TTC549 (cell line): ENCODE measurements around the gene WASF3.

Experiments
- FAIRE-seq: peaks from 2 replicates; lab custom pipeline; 2012; peaks lifted over from hg19 to GRCh38; lab: Jason Lieb, UNC

The WASF3 gene

GRCh38 chr13:26590379-26590778 is 32.9 kb downstream of the WASF3 start:
- FAIRE-seq = no peak

- FAIRE-seq = no peak
Observed at GRCh38 chr13:26590951-26591350, 33.5 kb downstream of the WASF3 start.

- no peak for FAIRE-seq
Observed at GRCh38 chr13:26591672-26592071, 34.2 kb downstream of the WASF3 start.

DNA sequence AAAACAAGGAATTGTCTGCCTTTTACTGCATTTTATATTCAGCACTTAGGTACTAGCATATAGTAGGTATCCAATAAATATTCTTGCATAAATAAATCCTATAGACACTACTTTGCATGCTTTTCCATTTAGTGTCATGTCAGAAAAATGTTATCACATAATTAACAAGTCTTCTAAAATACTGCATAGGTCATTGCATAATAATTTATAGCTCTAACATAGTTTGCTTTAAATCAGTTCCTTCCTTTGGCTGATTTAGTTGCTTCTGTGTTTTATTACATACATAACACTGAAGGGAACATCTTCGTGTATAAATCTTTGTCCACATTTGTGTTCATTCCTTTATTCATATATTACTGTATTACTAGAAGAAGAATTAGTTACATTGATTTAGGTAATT is 36.2 kb downstream of the WASF3 start:
- no peak for FAIRE-seq

GRCh38 chr13:26594363-26594762 is 36.9 kb downstream of the WASF3 start:
- FAIRE-seq = no peak

GRCh38 chr13:26596458-26596857 is 39.0 kb downstream of the WASF3 start:
- FAIRE-seq = no peak

GRCh38 chr13:26599403-26599802 is 41.9 kb downstream of the WASF3 start:
- no peak for FAIRE-seq

DNA sequence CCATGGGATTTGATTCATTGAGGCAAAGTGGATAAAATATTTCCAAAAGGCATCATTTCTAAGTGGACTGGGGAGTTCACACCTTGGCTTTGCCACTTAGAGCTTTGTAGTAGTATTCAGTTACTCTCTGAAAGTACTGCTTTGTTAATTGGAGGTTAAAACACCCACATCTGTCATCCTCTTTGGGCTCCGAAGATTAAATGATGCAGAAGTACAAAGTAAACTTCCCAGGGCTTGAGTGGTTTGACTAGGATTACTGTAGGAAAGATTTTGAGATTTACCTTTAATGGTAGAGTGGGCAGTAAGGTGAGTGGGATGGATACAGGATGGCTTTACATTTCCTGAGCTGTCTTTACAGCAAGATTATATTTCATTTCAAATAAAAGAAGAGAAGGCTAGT is 42.4 kb downstream of the WASF3 start:
- no peak for FAIRE-seq

DNA sequence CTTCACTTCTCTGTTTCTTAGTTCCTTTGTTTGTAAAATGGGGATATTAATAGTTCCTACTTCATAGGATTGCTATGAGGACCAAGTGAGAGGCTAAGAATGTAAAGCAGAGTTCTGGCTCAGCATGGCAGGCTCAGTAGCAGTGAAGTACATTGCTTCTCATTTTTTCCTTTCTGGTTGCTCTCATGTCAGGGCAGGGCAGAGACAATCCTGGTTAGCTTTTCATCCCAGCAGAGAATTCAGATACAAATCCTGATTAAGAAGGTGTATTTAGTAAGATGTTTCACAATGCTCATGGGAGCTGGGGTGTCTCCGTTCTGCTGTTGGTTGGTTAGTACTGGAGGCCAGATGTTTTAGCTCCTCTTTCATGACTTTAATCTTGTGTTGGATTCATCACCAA is 42.9 kb downstream of the WASF3 start:
- no peak for FAIRE-seq

- FAIRE-seq = no peak
Observed at GRCh38 chr13:26601669-26602068, 44.2 kb downstream of the WASF3 start.

DNA sequence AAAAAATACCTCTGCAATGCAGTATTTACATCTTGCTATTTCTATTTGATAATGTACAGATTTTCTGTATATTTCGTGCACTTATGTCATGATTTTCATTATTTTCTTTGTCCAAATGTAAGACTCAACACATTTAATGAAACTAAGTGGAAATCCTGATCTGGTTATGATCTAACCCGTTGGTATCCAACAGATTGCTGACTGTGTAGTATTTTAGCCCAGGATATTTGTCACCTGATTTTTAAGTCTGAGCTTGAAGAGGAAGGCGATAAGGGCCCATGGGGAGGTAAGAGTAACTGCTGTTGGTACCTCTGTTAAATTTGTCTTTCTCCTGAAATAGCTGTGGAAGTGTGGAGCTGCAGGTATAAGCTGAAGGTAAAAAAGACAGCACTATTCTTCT is 45.3 kb downstream of the WASF3 start:
- no peak for FAIRE-seq

DNA sequence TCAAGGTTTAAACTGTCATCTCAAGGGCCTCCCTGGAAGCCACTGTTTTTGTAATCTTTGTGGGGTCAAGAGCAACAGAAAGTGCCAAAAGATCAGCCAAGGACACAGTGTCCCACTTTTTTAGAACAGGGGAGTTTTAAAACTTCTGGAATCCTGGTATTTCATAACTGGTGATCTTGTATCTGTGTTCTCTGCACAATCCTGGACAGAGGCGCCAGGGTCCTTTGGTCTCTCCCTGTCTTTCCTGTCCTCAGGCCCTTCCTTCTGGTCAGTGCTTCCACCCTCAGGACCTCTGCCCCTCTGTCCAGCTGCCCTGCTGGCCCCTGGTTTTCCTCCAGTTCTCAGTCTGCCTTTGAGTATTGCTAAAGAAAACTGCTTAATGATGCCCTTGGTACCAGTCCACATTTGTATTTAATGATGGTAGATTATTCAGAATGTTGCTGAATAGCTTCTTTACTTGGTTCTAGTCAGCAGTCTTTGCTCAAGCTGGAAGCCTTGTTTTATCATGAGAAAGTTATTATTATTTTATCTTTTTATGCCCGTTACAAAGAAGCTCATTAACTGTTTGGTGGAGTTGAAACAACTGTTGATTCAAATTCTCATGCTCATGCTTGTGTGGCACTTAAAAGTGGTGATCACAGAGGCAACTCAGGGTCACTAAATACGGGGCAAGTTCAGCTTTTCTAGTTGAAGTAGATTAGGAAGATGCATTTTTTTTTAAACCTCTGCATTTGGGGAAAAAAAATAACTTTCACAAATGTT is 47.5 kb downstream of the WASF3 start:
- FAIRE-seq = no peak

DNA sequence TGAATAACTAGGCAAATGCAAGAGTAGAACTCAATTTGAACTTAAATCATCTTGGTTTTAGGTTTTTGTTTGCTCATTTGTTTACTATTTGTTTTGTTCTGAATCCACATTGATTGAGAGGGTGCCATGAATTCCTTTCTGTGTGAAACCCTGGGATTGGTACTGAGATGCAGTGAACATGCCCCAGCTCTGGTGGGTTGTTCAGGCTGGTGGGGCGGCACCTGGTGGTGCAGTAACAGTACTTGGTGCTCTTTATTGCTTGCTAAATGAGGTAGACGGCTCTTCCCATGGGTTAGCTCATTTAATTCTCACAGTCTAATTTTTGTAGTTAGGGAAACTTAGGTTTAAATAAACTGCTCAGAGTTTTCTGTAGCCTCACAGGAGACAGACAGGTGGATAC is 48.4 kb downstream of the WASF3 start:
- no peak for FAIRE-seq

- no peak for FAIRE-seq
Observed at GRCh38 chr13:26606631-26607030, 49.1 kb downstream of the WASF3 start.

- no peak for FAIRE-seq
Observed at GRCh38 chr13:26614721-26615120, 57.2 kb downstream of the WASF3 start.

- FAIRE-seq = no peak
Observed at GRCh38 chr13:26616126-26616525, 58.6 kb downstream of the WASF3 start.

DNA sequence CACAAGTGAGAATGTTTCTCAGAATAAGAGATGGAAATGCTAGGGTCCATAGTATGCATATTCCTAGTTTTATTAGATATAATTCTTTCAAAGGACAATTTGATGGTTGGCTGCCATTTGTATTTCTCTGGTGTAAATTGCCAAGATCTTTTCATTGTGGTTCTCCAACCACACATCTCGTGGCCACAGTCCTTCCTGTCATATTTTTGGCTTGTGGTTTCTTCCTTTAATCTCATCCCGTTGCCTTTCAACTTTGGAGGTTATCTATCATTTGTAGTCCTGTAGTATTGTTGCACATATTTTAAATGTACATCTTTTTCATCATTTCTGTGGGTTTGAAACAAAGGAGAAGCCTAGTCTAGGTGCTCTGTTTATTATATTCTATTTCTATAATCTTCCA is 61.2 kb downstream of the WASF3 start:
- no peak for FAIRE-seq

- no peak for FAIRE-seq
Observed at GRCh38 chr13:26619358-26619757, 61.9 kb downstream of the WASF3 start.

DNA sequence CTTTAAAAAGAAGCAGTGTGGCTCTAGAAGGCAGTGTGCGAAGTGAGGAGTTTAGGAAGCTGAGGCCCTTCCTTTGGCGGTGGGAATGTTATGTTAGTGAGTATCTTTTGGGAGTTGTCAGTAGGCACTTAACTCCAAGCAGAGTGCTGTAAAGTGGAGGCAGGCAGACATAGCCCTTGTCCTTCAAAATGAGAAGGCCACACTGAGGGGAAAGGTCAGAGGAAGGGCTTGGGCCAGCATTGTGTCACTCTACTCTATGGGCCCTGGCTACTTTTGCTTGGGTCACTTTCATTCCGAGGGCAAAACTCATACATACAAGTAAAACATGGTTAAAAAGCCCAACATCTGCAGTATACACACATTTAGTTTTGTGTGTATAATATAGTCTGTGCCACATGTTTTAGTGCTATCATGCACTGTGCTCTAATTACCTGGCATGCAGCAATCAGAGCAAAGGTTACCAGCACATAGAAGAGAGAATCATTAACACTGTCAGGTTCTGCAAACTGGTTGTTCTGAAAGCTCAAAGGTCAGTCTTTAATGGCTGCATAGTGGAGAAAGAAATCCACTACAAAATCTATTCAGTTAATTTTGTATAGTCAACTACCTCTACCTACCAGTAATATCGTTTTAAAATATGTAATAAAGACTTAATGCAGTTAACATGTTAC is 64.4 kb downstream of the WASF3 start:
- no peak for FAIRE-seq

- no peak for FAIRE-seq
Observed at GRCh38 chr13:26623125-26623524, 65.6 kb downstream of the WASF3 start.

DNA sequence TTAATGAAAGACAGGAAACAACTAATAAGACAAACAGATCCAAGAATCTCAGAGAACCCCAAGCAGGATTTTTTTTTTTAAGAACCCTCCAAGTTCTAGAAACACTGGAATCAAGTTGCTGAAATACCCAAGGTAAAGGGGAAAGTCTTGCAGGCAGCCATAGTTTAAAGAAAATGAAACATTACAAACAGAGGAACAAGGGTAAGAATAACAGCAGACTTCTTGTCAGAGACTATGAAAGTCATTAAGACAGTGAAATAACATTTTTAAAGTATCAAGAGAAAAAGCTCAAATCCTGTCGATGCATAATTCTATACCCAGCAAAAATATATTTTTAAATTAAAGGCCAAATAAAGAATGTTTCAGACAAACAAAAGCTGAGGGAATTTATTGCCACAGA is 67.1 kb downstream of the WASF3 start:
- no peak for FAIRE-seq

GRCh38 chr13:26626271-26626670 is 68.8 kb downstream of the WASF3 start:
- no peak for FAIRE-seq

GRCh38 chr13:26628706-26629105 is 71.2 kb downstream of the WASF3 start:
- no peak for FAIRE-seq

- FAIRE-seq = no peak
Observed at GRCh38 chr13:26629260-26629825, 71.9 kb downstream of the WASF3 start.
